Nephron progenitor cell (in vitro differentiated cells): ENCODE results near the gene SETD3.
A peak's percentile ranks its signal among the peaks of the same experiment; 100 is the strongest.

Experiments
- DNase-seq: peaks from one replicate; pipeline ENCODE4 v3.0.0; 2021
- H3K27ac Mint-ChIP-seq: 2 replicates; pipeline ENCODE4 v1.8.0; 2021; ENCODE audit warnings: mild to moderate bottlenecking, moderate library complexity, mixed read lengths
- H3K27me3 Mint-ChIP-seq: 2 replicates; pipeline ENCODE4 v1.8.0; 2021; ENCODE audit warnings: mild to moderate bottlenecking, low read depth, mixed read lengths; ENCODE audit not compliant: poor library complexity
- H3K36me3 Mint-ChIP-seq: 2 replicates; pipeline ENCODE4 v1.8.0; 2021; ENCODE audit warnings: low read depth, mixed read lengths
- H3K4me1 Mint-ChIP-seq: 2 replicates; pipeline ENCODE4 v1.8.0; 2021; ENCODE audit warnings: mixed read lengths
- H3K4me3 Mint-ChIP-seq: 2 replicates; pipeline ENCODE4 v1.8.0; 2021; ENCODE audit warnings: mild to moderate bottlenecking, moderate library complexity, mixed read lengths
- H3K9me3 Mint-ChIP-seq: 2 replicates; pipeline ENCODE4 v1.8.0; 2021; ENCODE audit warnings: mild to moderate bottlenecking, moderate library complexity, mixed read lengths
- TF ChIP-seq, protein P1 (sequence below): fragments of 200-600 bp; sonication (generic); IDR thresholded peaks from 2 replicates; pipeline ENCODE4 v1.5.0; 2021; ENCODE audit warnings: antibody characterized with exemption

SETD3 gene

DNA sequence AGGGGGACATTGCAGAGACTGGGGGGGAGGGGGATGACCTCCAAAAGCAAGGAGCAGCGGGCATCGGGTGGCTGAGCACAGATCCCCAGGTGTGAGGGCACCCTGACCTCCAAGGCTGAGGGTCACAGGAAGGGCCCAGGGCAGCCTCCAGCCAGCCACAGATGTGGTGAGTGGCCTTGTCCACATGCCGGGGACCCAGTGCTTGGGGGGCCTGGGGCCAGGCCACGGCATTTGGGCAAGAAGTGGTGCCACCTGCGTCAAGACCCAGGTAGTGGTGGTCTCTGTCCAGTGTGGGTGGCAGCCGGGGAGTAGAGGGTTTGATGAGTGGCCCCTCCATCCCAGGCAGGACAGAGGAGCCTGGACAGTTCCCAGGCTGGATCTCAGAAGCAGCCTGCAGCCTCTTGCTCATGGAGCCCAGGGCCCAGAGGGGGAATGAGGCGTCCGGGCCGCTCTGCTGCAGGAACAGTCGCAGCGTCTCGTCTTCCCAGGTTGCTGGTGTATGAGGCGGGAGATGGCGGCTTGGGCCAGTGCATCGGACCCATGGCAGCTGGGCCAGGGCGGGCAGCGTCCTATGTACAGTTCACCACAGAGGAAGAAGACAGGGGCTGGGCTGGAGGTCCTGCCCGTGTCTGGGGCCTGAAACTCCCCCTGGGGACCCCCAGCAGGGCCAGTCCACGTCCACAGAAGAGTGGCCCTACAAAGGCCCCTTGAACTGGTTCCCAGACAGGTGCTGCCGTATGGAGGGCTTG lies 34.1 kb upstream of the SETD3 start:
- Mint-ChIP-seq H3K4me3 (no peak overlapping the region), H3K27ac (no peak overlapping the region), H3K27me3 (no peaks in the 10 kb centered on the region), H3K9me3 (no peaks in the 10 kb centered on the region), H3K36me3 (no peaks in the 10 kb centered on the region), H3K4me1 (peaks cover 5% of the 10 kb centered on the region)
- TF ChIP-seq, protein P1, sequence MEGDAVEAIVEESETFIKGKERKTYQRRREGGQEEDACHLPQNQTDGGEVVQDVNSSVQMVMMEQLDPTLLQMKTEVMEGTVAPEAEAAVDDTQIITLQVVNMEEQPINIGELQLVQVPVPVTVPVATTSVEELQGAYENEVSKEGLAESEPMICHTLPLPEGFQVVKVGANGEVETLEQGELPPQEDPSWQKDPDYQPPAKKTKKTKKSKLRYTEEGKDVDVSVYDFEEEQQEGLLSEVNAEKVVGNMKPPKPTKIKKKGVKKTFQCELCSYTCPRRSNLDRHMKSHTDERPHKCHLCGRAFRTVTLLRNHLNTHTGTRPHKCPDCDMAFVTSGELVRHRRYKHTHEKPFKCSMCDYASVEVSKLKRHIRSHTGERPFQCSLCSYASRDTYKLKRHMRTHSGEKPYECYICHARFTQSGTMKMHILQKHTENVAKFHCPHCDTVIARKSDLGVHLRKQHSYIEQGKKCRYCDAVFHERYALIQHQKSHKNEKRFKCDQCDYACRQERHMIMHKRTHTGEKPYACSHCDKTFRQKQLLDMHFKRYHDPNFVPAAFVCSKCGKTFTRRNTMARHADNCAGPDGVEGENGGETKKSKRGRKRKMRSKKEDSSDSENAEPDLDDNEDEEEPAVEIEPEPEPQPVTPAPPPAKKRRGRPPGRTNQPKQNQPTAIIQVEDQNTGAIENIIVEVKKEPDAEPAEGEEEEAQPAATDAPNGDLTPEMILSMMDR = no peak
- no peak for DNase-seq

DNA sequence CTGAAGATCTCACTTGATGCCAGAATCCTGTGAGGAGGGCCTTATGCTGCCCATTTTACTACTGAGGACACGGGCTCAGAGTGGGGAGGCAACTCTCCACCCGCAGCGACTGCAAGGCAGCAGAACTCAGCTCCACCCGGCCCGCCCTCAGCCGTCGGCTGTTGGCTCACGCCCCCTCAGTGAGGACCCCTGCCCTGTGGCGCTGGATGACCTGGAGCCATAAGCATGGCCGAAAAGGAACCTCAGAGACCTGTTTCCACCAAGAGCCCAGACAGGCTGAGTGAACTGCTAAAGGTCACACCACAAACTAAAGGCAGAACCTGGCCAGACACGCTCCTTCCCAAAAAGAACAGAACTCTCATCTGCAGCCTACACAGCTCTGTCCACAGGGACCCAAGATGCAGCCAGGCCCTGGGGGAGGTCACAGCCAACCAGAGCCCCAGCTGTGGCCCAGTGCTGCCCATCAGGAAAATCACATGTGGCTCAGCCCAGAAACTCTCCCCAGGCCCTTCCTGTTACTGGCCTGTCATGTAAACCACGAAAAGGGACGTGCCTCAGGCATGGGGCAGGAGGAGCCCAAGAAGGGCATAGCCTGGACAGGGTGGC lies 33.4 kb upstream of the SETD3 start:
- no peak for DNase-seq
- peaks cover 7% of the 10 kb centered on the region for H3K4me1 Mint-ChIP-seq
- H3K27ac Mint-ChIP-seq = peak overlapping the region; percentile 66
- TF ChIP-seq, protein P1 = no peak
- no peaks in the 10 kb centered on the region for H3K36me3 Mint-ChIP-seq
- H3K27me3 Mint-ChIP-seq = no peaks in the 10 kb centered on the region
- H3K9me3 Mint-ChIP-seq = no peaks in the 10 kb centered on the region
- no peak overlapping the region for H3K4me3 Mint-ChIP-seq

DNA sequence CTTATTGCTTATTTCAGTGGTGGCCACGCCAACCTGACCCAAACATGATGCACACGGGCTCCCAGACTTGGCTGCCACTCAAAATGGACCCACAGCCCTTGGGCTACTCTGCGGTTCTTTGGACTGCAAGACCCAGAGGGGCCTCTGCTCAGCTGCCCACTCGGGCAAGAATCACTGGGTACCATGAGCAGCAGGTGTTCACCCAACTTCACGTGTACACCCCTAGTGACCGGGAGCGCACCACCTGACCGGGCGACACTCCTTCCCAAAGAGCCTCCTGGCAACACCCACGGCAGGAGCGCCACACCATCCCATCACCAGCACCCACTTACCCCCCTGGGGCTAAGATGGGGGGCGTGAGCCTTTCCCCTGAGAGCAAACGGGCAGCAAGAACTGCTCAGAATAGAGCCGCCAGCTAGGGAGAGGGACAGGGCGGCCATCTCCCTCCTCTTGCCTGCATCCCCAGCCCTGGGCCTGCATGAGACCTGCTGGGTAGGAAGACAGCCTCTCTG lies 32.6 kb upstream of the SETD3 start:
- Mint-ChIP-seq H3K27me3 (no peaks in the 10 kb centered on the region), H3K36me3 (peaks cover 5% of the 10 kb centered on the region), H3K9me3 (no peaks in the 10 kb centered on the region), H3K4me3 (no peak overlapping the region), H3K27ac (no peak overlapping the region), H3K4me1 (peaks cover 12% of the 10 kb centered on the region)
- TF ChIP-seq, protein P1 = no peak
- no peak for DNase-seq

DNA sequence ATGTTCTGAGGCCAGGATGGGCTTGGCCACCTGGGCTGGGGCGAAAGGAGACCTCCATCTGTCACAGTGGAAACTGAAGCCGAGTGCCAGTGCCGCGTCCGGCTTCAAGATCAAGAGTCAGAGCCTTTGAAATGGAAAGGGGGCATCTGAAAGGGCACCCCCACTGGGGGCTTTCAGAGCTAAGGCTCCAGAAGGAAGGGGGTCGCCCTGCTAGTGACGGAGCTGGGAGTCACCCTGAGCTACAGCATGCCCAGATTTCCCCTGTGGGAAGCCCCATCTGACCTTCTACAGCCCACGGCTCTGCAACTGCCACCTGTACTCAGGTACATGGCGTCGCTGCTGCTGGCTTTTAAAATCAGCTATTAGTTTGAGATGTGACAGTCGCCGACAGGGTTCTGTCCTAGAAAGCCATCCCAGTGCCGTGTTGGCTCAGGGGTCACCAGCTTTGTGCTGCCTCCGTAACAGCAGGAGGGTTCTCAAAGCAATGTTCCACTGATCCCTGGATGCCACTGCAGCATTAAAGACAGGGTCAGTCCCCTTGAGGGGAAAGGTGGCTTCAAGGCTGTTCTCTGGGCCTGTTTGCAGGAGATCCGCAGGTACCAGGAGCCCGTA lies 32.0 kb upstream of the SETD3 start:
- H3K36me3 Mint-ChIP-seq = peaks cover 7% of the 10 kb centered on the region
- peaks cover 12% of the 10 kb centered on the region for H3K4me1 Mint-ChIP-seq
- TF ChIP-seq, protein P1 = no peak
- no peaks in the 10 kb centered on the region for H3K27me3 Mint-ChIP-seq
- no peaks in the 10 kb centered on the region for H3K9me3 Mint-ChIP-seq
- H3K27ac Mint-ChIP-seq = peak overlapping the region; percentile 62
- no peak overlapping the region for H3K4me3 Mint-ChIP-seq
- DNase-seq = no peak

DNA sequence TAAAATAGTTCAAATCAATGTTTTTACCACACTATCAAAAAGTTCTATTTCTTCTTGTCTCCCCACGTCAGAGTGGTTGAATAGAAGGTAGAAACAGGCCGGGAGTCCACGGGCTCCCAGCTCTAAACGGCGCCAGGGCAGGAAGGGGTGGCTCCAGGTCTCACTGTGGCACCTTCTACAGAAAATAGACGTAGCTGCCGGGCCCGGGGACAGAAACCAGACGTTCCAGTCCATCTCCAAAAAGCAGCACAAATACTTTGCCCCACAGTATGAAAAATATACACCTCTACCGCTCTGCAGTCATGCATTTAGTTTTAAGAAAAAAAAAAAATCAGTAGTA lies 31.4 kb upstream of the SETD3 start:
- no peak for DNase-seq
- TF ChIP-seq, protein P1 = no peak
- Mint-ChIP-seq H3K36me3 (peaks cover 13% of the 10 kb centered on the region), H3K27me3 (peaks cover 2% of the 10 kb centered on the region), H3K4me1 (peaks cover 12% of the 10 kb centered on the region), H3K4me3 (no peak overlapping the region), H3K9me3 (no peaks in the 10 kb centered on the region), H3K27ac (peak overlapping the region; percentile 62)
